BE2C (cell line): Measurements from ENCODE around the gene ATP1B3.

Experiments
- DNase-seq: peaks from one replicate; pipeline ENCODE4 v3.0.0-alpha.2; 2020
- H3K27me3 ChIP-seq: fragments of 250-450 bp; sonication (Bioruptor Pico); 2 replicates; pipeline ENCODE4 v1.5.1; 2020; ENCODE audit warnings: mild to moderate bottlenecking
- H3K36me3 ChIP-seq: fragments of 250-450 bp; sonication (Bioruptor Pico); 2 replicates; pipeline ENCODE4 v1.5.1; 2020; ENCODE audit warnings: mild to moderate bottlenecking
- H3K4me1 ChIP-seq: fragments of 250-450 bp; sonication (Bioruptor Pico); 2 replicates; pipeline ENCODE4 v1.5.1; 2020
- H3K4me3 ChIP-seq: 2 replicates; pipeline ENCODE4 v1.5.1; 2011; ENCODE audit warnings: low read depth, low read length
- H3K9me3 ChIP-seq: fragments of 250-450 bp; sonication (Bioruptor Pico); 2 replicates; pipeline ENCODE4 v1.5.1; 2020
- CTCF ChIP-seq: IDR thresholded peaks from 2 replicates; pipeline ENCODE4 v1.5.1; 2012; ENCODE audit warnings: mild to moderate bottlenecking, low read depth, low read length

Gene ATP1B3

DNA sequence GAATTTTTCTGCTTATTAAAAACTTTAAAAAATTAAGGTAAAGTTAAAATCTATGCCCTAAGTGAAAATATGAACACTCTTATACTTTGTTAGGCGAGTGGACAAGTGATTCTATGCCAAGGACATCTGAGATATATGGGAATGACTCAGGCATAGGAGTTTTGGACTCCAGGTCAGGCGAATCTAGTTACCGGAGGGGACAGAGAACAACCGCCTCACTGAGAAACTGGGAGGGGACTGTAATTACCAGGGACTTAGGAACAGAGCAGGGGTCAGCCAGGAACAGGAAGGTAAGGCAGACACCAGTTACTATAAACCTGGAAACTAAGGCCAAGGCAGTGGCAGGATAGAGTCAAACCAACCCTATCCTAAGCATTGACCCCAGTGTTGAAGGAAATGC, 16.8 kb upstream of the ATP1B3 start:
- Histone ChIP-seq H3K27me3 (no peaks in the 10 kb centered on the region), H3K4me1 (peaks cover 5% of the 10 kb centered on the region), H3K9me3 (no peaks in the 10 kb centered on the region), H3K4me3 (no peak overlapping the region), H3K36me3 (no peaks in the 10 kb centered on the region)
- no peak for DNase-seq
- no peak for TF ChIP-seq CTCF

DNA sequence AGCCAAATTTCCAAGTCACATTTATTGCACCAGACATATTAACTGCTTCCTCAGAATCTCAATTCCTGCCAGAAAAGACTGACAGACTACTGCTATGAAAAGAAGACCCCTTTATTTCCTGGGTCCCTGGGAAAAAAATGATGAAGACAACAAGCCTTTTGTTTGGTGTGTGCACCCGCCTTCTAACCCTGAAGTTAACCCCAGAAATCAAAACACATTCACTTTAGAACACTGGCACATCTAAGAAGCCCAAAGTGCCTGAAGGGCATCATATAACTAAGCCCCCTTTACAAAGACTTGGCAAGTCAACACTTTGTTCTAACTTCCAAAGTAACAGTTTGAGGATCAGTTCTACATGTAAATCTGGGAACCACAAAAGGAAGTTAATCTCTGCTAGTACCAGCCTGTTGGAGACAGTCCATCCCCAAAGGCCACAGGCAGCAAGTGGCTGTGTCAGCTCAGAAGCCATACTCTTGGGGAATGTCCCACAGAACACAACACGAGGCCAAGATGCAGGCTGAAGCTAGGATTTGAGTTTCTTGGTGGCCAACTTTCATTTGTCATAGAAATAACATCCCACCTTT, 16.3 kb upstream of the ATP1B3 start:
- H3K4me3 ChIP-seq: no peak overlapping the region
- no peaks in the 10 kb centered on the region for H3K9me3 ChIP-seq
- no peaks in the 10 kb centered on the region for H3K27me3 ChIP-seq
- H3K36me3 ChIP-seq: no peaks in the 10 kb centered on the region
- peaks cover 5% of the 10 kb centered on the region for H3K4me1 ChIP-seq
- TF ChIP-seq CTCF: no peak
- DNase-seq: no peak

DNA sequence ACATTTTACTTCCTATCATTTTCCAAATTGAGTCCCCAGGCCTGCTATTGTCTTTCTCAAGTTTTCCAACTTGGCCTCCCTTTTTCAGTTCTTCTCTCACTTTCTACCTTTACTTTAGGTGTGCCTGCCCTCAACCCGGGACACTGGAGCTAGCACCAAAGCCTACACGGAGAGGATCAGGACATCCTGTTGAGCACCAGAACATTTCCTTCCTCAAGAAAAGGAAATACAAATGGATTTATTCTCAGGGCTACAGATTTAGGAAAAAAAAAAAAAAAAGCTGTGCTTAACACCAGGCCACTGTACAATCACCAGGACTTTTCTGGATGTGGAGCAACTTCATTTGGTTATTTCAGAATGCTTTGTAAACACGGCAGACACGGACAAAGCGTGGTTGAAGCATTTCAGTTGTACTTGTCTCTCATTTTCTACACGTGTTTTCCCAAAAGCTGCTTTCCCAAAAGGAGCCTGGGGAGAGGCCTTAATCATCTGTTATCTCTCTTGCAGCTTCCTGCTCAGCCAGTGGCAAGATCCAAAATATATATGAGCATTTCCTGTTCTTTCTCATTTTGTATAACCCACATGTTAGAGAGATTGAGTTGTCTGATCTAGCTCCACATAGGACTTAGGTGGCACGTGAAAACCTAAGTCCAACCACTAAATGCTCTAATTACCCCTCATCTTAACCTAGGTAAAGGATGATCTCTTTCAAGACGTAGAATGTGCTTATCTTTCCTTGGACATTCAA, 15.5 kb upstream of the ATP1B3 start:
- H3K4me3 ChIP-seq: no peak overlapping the region
- DNase-seq: no peak
- peaks cover 5% of the 10 kb centered on the region for H3K4me1 ChIP-seq
- H3K27me3 ChIP-seq: no peaks in the 10 kb centered on the region
- no peaks in the 10 kb centered on the region for H3K36me3 ChIP-seq
- H3K9me3 ChIP-seq: no peaks in the 10 kb centered on the region
- TF ChIP-seq CTCF: no peak

DNA sequence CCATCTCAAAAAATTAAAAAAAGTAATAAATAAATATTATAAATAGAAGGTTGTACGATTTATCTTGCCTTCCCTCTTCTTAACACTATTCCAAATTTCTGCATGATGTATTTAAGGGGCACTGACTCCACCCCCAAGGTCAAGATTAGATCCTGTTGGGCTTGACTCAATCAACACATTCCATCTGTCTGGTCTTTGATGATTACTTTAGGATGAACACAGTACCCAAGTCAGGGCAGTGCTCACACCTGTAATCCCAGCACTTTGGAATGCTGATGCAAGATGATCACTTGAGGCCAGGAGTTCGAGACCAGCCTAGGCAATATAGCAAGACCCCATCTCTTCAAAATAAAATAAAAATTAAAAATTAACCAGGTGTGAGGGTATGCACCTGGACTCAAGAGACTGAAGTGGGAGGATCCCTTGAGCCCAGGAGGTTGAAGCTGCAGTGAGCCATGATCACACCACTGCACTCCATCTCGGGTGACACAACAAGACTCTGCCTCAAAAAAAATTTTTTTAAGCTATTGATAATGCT, 14.1 kb upstream of the ATP1B3 start:
- Histone ChIP-seq H3K36me3 (no peaks in the 10 kb centered on the region), H3K4me3 (no peak overlapping the region), H3K9me3 (no peaks in the 10 kb centered on the region), H3K4me1 (peaks cover 5% of the 10 kb centered on the region), H3K27me3 (no peaks in the 10 kb centered on the region)
- DNase-seq: no peak
- no peak for TF ChIP-seq CTCF

- H3K9me3 ChIP-seq: no peaks in the 10 kb centered on the region
- H3K27me3 ChIP-seq: no peaks in the 10 kb centered on the region
- no peak for DNase-seq
- no peak for TF ChIP-seq CTCF
- peaks cover 5% of the 10 kb centered on the region for H3K4me1 ChIP-seq
- no peaks in the 10 kb centered on the region for H3K36me3 ChIP-seq
- no peak overlapping the region for H3K4me3 ChIP-seq
Observed at GRCh38 chr3:141863491-141863890, 13.0 kb upstream of the ATP1B3 start.
